CD8-positive, alpha-beta memory T cell (primary cell): ENCODE measurements around the gene DOK4. TPM values are rescaled to one million over a fixed set of nuclear protein-coding genes. Genes with fewer than 3 reads are reported as not detected.
"Not testable (repeated sequence)": the region's sequence is repeated elsewhere in the genome, so short reads cannot be mapped to it uniquely, and the experiment has no call there.

Source experiments
- CTCF ChIA-PET: fragments of 350-600 bp; sonication (Branson Sonifier 250); formaldehyde crosslinking; loops from one replicate; lab custom pipeline; 2021; ENCODE audit warnings: antibody characterized with exemption; lab: Charles Lee
- POLR2A ChIA-PET: fragments of 350-600 bp; sonication (Branson Sonifier 250); formaldehyde crosslinking; loops from one replicate; lab custom pipeline; 2021; ENCODE audit warnings: antibody characterized with exemption; lab: Charles Lee
- DNase-seq, 5 donors: peaks; one replicate each; pipeline versions ENCODE4 v3.0.0 to v3.0.0-alpha.2; 2020 to 2022; ENCODE audit warnings: mixed read lengths in 1 of 5
- H3K27ac ChIP-seq: one replicate; pipeline ENCODE4 v1.7.0; 2013; ENCODE audit warnings: low read depth, mild to moderate bottlenecking, low read length, moderate library complexity
- H3K27me3 ChIP-seq: 2 replicates; pipeline ENCODE4 v1.7.0; 2013; ENCODE audit warnings: low read length, mild to moderate bottlenecking; ENCODE audit not compliant: insufficient read depth, poor library complexity, severe bottlenecking
- H3K36me3 ChIP-seq: 2 replicates; pipeline ENCODE4 v1.7.0; 2013; ENCODE audit warnings: mild to moderate bottlenecking, low read length, moderate library complexity; ENCODE audit not compliant: insufficient read depth
- H3K4me1 ChIP-seq: 2 replicates; pipeline ENCODE4 v1.7.0; 2013; ENCODE audit warnings: mild to moderate bottlenecking, low read length, moderate library complexity; ENCODE audit not compliant: insufficient read depth
- H3K4me3 ChIP-seq: 2 replicates; pipeline ENCODE4 v1.7.0; 2013; ENCODE audit warnings: mild to moderate bottlenecking, low read length
- H3K9me3 ChIP-seq: 2 replicates; pipeline ENCODE4 v1.7.0; 2013; ENCODE audit warnings: mild to moderate bottlenecking, low read length
- H3K27ac Mint-ChIP-seq, 8 donors: one replicate each; pipeline ENCODE4 v1.8.0; 2020 to 2021; ENCODE audit warnings: mixed read lengths in 8 of 8, mild to moderate bottlenecking in 6 of 8, inconsistent platforms in 3 of 8, moderate library complexity in 3 of 8
- H3K27me3 Mint-ChIP-seq, 2 donors: one replicate each; pipeline ENCODE4 v1.8.0; 2020 to 2021; ENCODE audit warnings: mixed read lengths in 2 of 2, mild to moderate bottlenecking in 1 of 2, moderate library complexity in 1 of 2
- H3K36me3 Mint-ChIP-seq, 3 donors: one replicate each; pipeline ENCODE4 v1.8.0; 2020 to 2021; ENCODE audit warnings: mixed read lengths in 3 of 3, inconsistent platforms in 1 of 3, mild to moderate bottlenecking in 1 of 3
- H3K4me1 Mint-ChIP-seq, 3 donors: one replicate each; pipeline ENCODE4 v1.8.0; 2020 to 2021; ENCODE audit warnings: mixed read lengths in 3 of 3, inconsistent platforms in 1 of 3, mild to moderate bottlenecking in 1 of 3
- H3K4me3 Mint-ChIP-seq, 7 donors: one replicate each; pipeline ENCODE4 v1.8.0; 2020 to 2021; ENCODE audit warnings: mixed read lengths in 7 of 7, mild to moderate bottlenecking in 6 of 7, moderate library complexity in 4 of 7, inconsistent platforms in 2 of 7
- H3K9me3 Mint-ChIP-seq, 5 donors: one replicate each; pipeline ENCODE4 v1.8.0; 2020 to 2022; ENCODE audit warnings: mixed read lengths in 5 of 5, mild to moderate bottlenecking in 3 of 5, moderate library complexity in 2 of 5, inconsistent platforms in 1 of 5
- polyA plus RNA-seq: library from polyadenylated mRNA; unstranded; fragments of 300-500 nt; fragmentation: Illumina TruSeq; gene quantifications from one replicate; pipeline ENCODE4 v1.2.3, GENCODE V29; 2021
- total RNA-seq, 2 experiments: library from RNA; stranded (reverse); gene quantifications; one replicate each; pipeline ENCODE4 v1.2.3, GENCODE V29; 2021

DOK4 gene
- total and polyA plus RNA-seq, 3 experiments from 2014 or later: 3.3 to 7.0 (median 6.8) TPM

DNA sequence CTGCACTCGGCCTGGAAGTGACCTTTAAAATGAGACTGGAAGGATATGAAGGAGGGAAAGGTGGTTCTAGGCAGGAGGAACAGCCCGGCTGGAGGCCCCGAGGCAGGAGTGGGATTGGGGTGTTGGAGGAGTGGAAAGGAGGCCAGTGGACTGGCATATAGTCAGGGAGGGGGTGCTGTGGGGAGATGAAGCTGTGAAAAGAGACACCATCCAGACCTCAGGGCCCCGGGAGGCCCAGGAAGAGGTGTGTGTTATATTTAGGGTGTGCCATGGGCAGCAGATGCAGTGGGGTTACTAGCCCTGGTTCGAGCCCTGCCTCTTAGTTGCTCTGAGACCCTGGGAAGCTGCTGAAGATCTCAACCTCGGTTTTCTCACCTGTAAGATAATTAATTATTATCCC lies 18.9 kb upstream of the DOK4 start:
- ChIA-PET CTCF (interaction anchor here (0.6 to 1.6 kb wide), 2 partner anchors 15 to 86 kb away, joined by 3 read pairs; no protein-coding TSS in a partner anchor), POLR2A (no interaction called here)
- Histone ChIP-seq H3K4me3 (no peak overlapping the region), H3K4me1 (peaks cover 8% of the 10 kb centered on the region), H3K27me3 (no peaks in the 10 kb centered on the region), H3K9me3 (no peaks in the 10 kb centered on the region), H3K36me3 (no peaks in the 10 kb centered on the region), H3K27ac (no peak overlapping the region)
- Mint-ChIP-seq H3K4me3 (no peak overlapping the region), H3K9me3 (no peaks in the 10 kb centered on the region), H3K4me1 (peaks cover 5 to 10% (median 6%) of the 10 kb centered on the region in 3 donors), H3K27ac (no peak overlapping the region), H3K36me3 (no peaks in the 10 kb centered on the region), H3K27me3 (peaks cover 0 to 11% of the 10 kb centered on the region in 2 donors)
- no peak for DNase-seq

GRCh38 chr16:57504491-57504890 lies 18.2 kb upstream of the DOK4 start:
- ChIA-PET CTCF (interaction anchor here (1.6 kb wide), 1 partner anchor 15 kb away, joined by 3 read pairs; no protein-coding TSS in a partner anchor), POLR2A (interaction anchor here (0.7 kb wide), 1 partner anchor 56 kb away, joined by 6 read pairs; no protein-coding TSS in a partner anchor)
- DNase-seq: no peak
- Histone ChIP-seq H3K9me3 (no peaks in the 10 kb centered on the region), H3K4me1 (peaks cover 8% of the 10 kb centered on the region), H3K27me3 (no peaks in the 10 kb centered on the region), H3K4me3 (no peak overlapping the region), H3K36me3 (no peaks in the 10 kb centered on the region), H3K27ac (no peak overlapping the region)
- peaks cover 5 to 10% (median 6%) of the 10 kb centered on the region in 3 donors for H3K4me1 Mint-ChIP-seq
- H3K27ac Mint-ChIP-seq: no peak overlapping the region
- no peaks in the 10 kb centered on the region for H3K36me3 Mint-ChIP-seq
- peaks cover 0 to 11% of the 10 kb centered on the region in 2 donors for H3K27me3 Mint-ChIP-seq
- H3K4me3 Mint-ChIP-seq: no peak overlapping the region
- no peaks in the 10 kb centered on the region for H3K9me3 Mint-ChIP-seq

DNA sequence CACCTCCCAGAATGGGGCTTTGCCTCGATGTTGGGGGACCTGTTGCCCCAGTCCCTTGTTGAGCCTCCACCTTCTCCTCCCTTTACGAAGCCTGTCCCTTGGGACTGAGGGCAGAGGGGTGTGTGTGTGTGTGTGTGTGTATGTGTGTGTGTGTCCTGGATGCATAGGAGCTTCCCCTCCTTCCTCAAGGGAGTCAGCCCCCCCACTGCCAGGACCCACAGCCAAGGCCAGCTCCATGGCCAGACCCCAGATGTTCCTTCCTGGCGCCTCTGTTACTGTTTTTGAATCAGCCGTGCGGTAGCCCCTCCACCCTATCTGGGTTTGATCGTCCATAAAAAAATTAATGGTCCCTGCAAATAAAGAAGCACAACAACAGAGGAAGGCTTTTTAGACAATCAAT lies 17.7 kb upstream of the DOK4 start:
- Histone ChIP-seq H3K9me3 (no peaks in the 10 kb centered on the region), H3K27me3 (no peaks in the 10 kb centered on the region), H3K27ac (no peak overlapping the region), H3K4me1 (peaks cover 8% of the 10 kb centered on the region), H3K36me3 (no peaks in the 10 kb centered on the region), H3K4me3 (no peak overlapping the region)
- H3K27ac Mint-ChIP-seq: no peak overlapping the region
- H3K27me3 Mint-ChIP-seq: peaks cover 0 to 7% of the 10 kb centered on the region in 2 donors
- CTCF ChIA-PET: interaction anchor here (1.6 kb wide), 1 partner anchor 16 kb away, joined by 3 read pairs; no protein-coding TSS in a partner anchor
- no peaks in the 10 kb centered on the region for H3K36me3 Mint-ChIP-seq
- H3K9me3 Mint-ChIP-seq: no peaks in the 10 kb centered on the region
- POLR2A ChIA-PET: interaction anchor here (0.7 kb wide), 1 partner anchor 56 kb away, joined by 6 read pairs; no protein-coding TSS in a partner anchor
- no peak overlapping the region for H3K4me3 Mint-ChIP-seq
- no peak for DNase-seq
- peaks cover 5 to 10% (median 6%) of the 10 kb centered on the region in 3 donors for H3K4me1 Mint-ChIP-seq

DNA sequence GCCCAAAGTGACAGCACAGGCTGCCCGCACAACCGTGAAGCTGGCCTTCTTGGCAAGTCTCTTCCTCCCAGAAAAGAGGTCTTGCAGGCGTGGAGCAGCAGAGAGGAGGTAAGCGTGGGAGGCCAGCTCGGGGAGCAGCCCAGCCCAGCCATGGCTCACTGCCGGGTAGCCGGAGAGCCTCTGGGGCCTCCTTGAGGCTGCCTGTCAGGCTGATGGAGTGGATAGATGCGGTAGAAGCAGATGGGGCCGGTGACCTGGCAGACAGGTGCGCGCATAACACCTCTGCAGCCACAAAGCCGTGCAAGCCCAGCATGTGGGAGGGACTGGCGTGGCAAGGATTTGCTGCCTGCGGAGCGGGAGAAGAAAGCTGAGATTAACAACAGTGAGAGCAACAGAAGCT lies 17.1 kb upstream of the DOK4 start:
- H3K27ac ChIP-seq: no peak overlapping the region
- ChIA-PET POLR2A (no interaction called here), CTCF (interaction anchor here (1.4 kb wide), 1 partner anchor 17 kb away, joined by 4 read pairs; no protein-coding TSS in a partner anchor)
- H3K27me3 ChIP-seq: no peaks in the 10 kb centered on the region
- H3K27me3 Mint-ChIP-seq: peaks cover 0 to 8% of the 10 kb centered on the region in 2 donors
- H3K27ac Mint-ChIP-seq: no peak overlapping the region
- H3K4me1 ChIP-seq: peaks cover 8% of the 10 kb centered on the region
- H3K4me3 ChIP-seq: no peak overlapping the region
- no peak for DNase-seq
- H3K9me3 ChIP-seq: no peaks in the 10 kb centered on the region
- H3K4me1 Mint-ChIP-seq: peaks cover 5 to 10% (median 6%) of the 10 kb centered on the region in 3 donors
- no peaks in the 10 kb centered on the region for H3K36me3 ChIP-seq
- H3K36me3 Mint-ChIP-seq: no peaks in the 10 kb centered on the region
- H3K9me3 Mint-ChIP-seq: no peaks in the 10 kb centered on the region
- H3K4me3 Mint-ChIP-seq: no peak overlapping the region

GRCh38 chr16:57502048-57502775 lies 15.9 kb upstream of the DOK4 start:
- H3K9me3 Mint-ChIP-seq: no peaks in the 10 kb centered on the region
- POLR2A ChIA-PET: no interaction called here
- CTCF ChIA-PET: interaction anchor here (1.4 kb wide), 1 partner anchor 18 kb away, joined by 4 read pairs; no protein-coding TSS in a partner anchor

DNA sequence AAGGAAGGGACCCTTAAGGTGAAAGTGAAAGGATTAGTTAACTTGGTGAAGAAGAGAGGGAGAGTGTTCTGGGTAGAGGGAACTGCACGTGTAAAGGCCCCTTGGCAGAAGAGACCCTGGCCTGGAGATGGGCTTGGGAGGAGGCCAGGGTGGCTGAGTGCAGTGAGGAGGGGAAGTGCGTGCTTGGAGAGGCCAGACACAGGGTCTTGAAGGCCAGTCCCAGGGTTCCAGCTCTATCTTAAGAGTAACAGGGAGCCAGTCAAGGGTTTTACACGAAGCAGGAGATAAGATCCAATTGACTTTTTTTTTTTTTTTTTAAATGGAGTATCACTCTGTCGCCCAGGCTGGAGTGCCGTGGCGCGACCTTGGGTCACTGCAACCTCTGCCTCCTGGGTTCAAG lies 15.2 kb upstream of the DOK4 start:
- no peaks in the 10 kb centered on the region for H3K36me3 ChIP-seq
- Mint-ChIP-seq H3K36me3 (no peaks in the 10 kb centered on the region), H3K4me3 (no peak overlapping the region), H3K4me1 (peaks cover 5 to 10% (median 6%) of the 10 kb centered on the region in 3 donors), H3K9me3 (no peaks in the 10 kb centered on the region), H3K27ac (peak overlapping the region in 1 of 8 donors; percentile 45), H3K27me3 (peaks cover under 1 to 8% of the 10 kb centered on the region in 2 donors)
- CTCF ChIA-PET: interaction anchor here (1.9 kb wide), 1 partner anchor 18 kb away, joined by 6 read pairs; no protein-coding TSS in a partner anchor
- H3K4me3 ChIP-seq: no peak overlapping the region
- no peaks in the 10 kb centered on the region for H3K9me3 ChIP-seq
- POLR2A ChIA-PET: no interaction called here
- no peak overlapping the region for H3K27ac ChIP-seq
- H3K4me1 ChIP-seq: peaks cover 8% of the 10 kb centered on the region
- DNase-seq: no peak
- H3K27me3 ChIP-seq: no peaks in the 10 kb centered on the region

More at GRCh38 chr16:57502048-57502775, 15.9 kb upstream of the DOK4 start:
- Histone ChIP-seq H3K36me3 (no peaks in the 10 kb centered on the region), H3K9me3 (no peaks in the 10 kb centered on the region), H3K27me3 (no peaks in the 10 kb centered on the region), H3K4me1 (peaks cover 8% of the 10 kb centered on the region), H3K27ac (no peak overlapping the region), H3K4me3 (no peak overlapping the region)
- peaks cover 0 to 8% of the 10 kb centered on the region in 2 donors for H3K27me3 Mint-ChIP-seq
- no peak overlapping the region for H3K27ac Mint-ChIP-seq
- H3K4me1 Mint-ChIP-seq: peaks cover 5 to 10% (median 6%) of the 10 kb centered on the region in 3 donors
- DNase-seq: no peak
- H3K36me3 Mint-ChIP-seq: no peaks in the 10 kb centered on the region
- no peak overlapping the region for H3K4me3 Mint-ChIP-seq

- no peaks in the 10 kb centered on the region for H3K9me3 ChIP-seq
- H3K27ac Mint-ChIP-seq: peak overlapping the region in 2 of 8 donors; percentile 33 to 82
- H3K4me3 ChIP-seq: no peak overlapping the region
- no peaks in the 10 kb centered on the region for H3K27me3 ChIP-seq
- H3K9me3 Mint-ChIP-seq: no peaks in the 10 kb centered on the region
- CTCF ChIA-PET: interaction anchor here (1.9 kb wide), 1 partner anchor 19 kb away, joined by 6 read pairs; no protein-coding TSS in a partner anchor
- H3K4me1 Mint-ChIP-seq: peaks cover 5 to 10% (median 6%) of the 10 kb centered on the region in 3 donors
- peaks cover 4 to 8% of the 10 kb centered on the region in 2 donors for H3K27me3 Mint-ChIP-seq
- POLR2A ChIA-PET: no interaction called here
- H3K27ac ChIP-seq: no peak overlapping the region
- no peaks in the 10 kb centered on the region for H3K36me3 ChIP-seq
- H3K36me3 Mint-ChIP-seq: no peaks in the 10 kb centered on the region
- H3K4me3 Mint-ChIP-seq: no peak overlapping the region
- H3K4me1 ChIP-seq: peaks cover 8% of the 10 kb centered on the region
- DNase-seq: no peak
Observed at GRCh38 chr16:57500578-57501111, 14.4 kb upstream of the DOK4 start.

DNA sequence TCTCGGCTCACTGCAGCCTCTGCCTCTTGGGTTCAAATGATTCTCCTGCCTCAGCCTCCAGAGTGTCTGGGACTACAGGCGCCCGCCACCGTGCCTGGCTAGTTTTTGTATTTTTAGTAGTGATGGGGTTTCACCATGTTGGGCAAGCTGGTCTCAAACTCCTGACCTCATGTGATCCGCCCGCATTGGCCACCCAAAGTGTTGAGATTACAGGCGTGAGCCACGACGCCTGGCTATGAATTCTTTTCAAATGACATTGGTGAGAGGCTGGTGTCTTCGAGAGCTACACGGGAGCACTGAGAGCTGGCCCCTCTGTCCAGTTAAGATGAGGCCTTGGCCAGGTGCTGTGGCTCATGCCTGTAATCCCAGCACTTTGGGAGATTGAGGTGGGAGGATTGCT lies 13.6 kb upstream of the DOK4 start:
- H3K36me3 Mint-ChIP-seq, H3K4me1 ChIP-seq, H3K27me3 Mint-ChIP-seq, H3K9me3 ChIP-seq, H3K36me3 ChIP-seq, H3K4me1 Mint-ChIP-seq, H3K27ac ChIP-seq, H3K4me3 Mint-ChIP-seq, H3K27me3 ChIP-seq, H3K9me3 Mint-ChIP-seq, DNase-seq, H3K27ac Mint-ChIP-seq, POLR2A ChIA-PET, H3K4me3 ChIP-seq: not testable (repeated sequence)
- CTCF ChIA-PET: interaction anchor here (1.9 kb wide), 1 partner anchor 20 kb away, joined by 6 read pairs; no protein-coding TSS in a partner anchor
